Gastrocnemius medialis (tissue), 4 donors: ENCODE results near the gene INPP5D. TPM values are rescaled to one million over a fixed set of nuclear protein-coding genes. Genes with fewer than 3 reads are reported as not detected.
A peak's percentile ranks its signal among the peaks of the same experiment; 100 is the strongest.
"Not testable (repeated sequence)": the region's sequence is repeated elsewhere in the genome, so short reads cannot be mapped to it uniquely, and the experiment has no call there.

Source experiments
- ATAC-seq, 2 donors: fragments of 150-250 bp; one replicate each; pipeline ENCODE4 v1.9.1; 2016
- DNase-seq, 2 donors: peaks; one replicate each; pipeline ENCODE4 v3.0.0-alpha.2; 2019
- H3K27ac ChIP-seq, 4 donors: fragments of 200-600 bp; sonication (generic); 1 replicate in 1 of 4; 2 replicates in 3 of 4; pipeline ENCODE4 v1.5.1; 2016 to 2018; ENCODE audit warnings: mild to moderate bottlenecking in 2 of 4, moderate library complexity in 1 of 4
- H3K27me3 ChIP-seq, 3 donors: fragments of 200-600 bp; sonication (generic) in 2 of 3; 1 replicate in 1 of 3; 2 replicates in 2 of 3; pipeline versions ENCODE4 v1.5.1 to v1.6.0; 2016 to 2019; ENCODE audit warnings: mild to moderate bottlenecking in 1 of 3, moderate library complexity in 1 of 3
- H3K36me3 ChIP-seq, 2 donors: fragments of 200-600 bp; sonication (generic) in 1 of 2; one replicate each; pipeline ENCODE4 v1.5.1; 2017 to 2018
- H3K4me1 ChIP-seq, 2 donors: fragments of 200-600 bp; sonication (generic) in 1 of 2; one replicate each; pipeline ENCODE4 v1.5.1; 2016 to 2017; ENCODE audit warnings: mild to moderate bottlenecking in 2 of 2
- H3K4me3 ChIP-seq, 4 donors: fragments of 200-600 bp; sonication (generic) in 3 of 4; 1 replicate in 1 of 4; 2 replicates in 3 of 4; pipeline ENCODE4 v1.5.1; 2016 to 2019; ENCODE audit warnings: mild to moderate bottlenecking in 2 of 4
- H3K9me3 ChIP-seq, 3 donors: fragments of 200-600 bp; sonication (generic) in 2 of 3; 1 replicate in 1 of 3; 2 replicates in 2 of 3; pipeline ENCODE4 v1.5.1; 2016 to 2019
- CTCF ChIP-seq, 5 experiments: fragments of 450-650 bp in 3 of 5; fragments of 200-600 bp in 2 of 5; sonication (generic) in 2 of 5; IDR thresholded peaks in 4 of 5; conservative IDR thresholded peaks in 1 of 5; 1 replicate in 4 of 5; 2 replicates in 1 of 5; pipeline ENCODE4 v1.5.1; 2016 to 2019; ENCODE audit warnings: antibody characterized with exemption in 5 of 5, mild to moderate bottlenecking in 3 of 5, moderate library complexity in 3 of 5
- POLR2A ChIP-seq, 2 donors: fragments of 450-650 bp; IDR thresholded peaks; one replicate each; pipeline ENCODE4 v1.6.1; 2017; ENCODE audit warnings: antibody characterized with exemption in 2 of 2, mild to moderate bottlenecking in 2 of 2, moderate library complexity in 2 of 2
- in situ Hi-C, 4 donors: fragments of 200-750 bp; cut with MboI; loops; one replicate each; pipeline versions ENCODE4 v1.15.0 to v1.8.0; 2017; ENCODE audit warnings: low sequenced_read_pairs in 4 of 4
- intact Hi-C: fragments of 100-400 bp; cut with DNase I; formaldehyde crosslinking; loops from one replicate; pipeline ENCODE4 v1.15.1; 2023; ENCODE audit warnings: low total_unique reads
- total RNA-seq, 4 donors: library from RNA; depleted of rRNA; stranded (reverse); fragments of >200 nt; gene quantifications; one replicate each; pipeline versions ENCODE4 v1.1.0 to v1.2.3, GENCODE V29; 2016

The INPP5D gene
- total RNA-seq, 4 donors from 2014 or later: 1.7 to 18.7 (median 4.9) TPM

GRCh38 chr2:233048569-233049193 lies 11.5 kb upstream of the INPP5D start:
- in situ Hi-C loops (loop anchor here in 1 of 4 donors (25.0 kb wide), 1 partner anchor 436 kb away; no protein-coding TSS in a partner anchor), intact Hi-C loops (no loop called here)
- DNase-seq (no peak), ATAC-seq (no peak)
- Histone ChIP-seq H3K9me3 (no peaks in the 10 kb centered on the region), H3K27ac (no peak overlapping the region), H3K4me3 (no peak overlapping the region), H3K4me1 (peaks cover 0 to 4% of the 10 kb centered on the region in 2 donors), H3K27me3 (no peaks in the 10 kb centered on the region), H3K36me3 (no peaks in the 10 kb centered on the region)
- no peak for TF ChIP-seq CTCF (IDR thresholded peaks at IDR 0.05 in 4 of 5, conservative IDR thresholded peaks at IDR 0.05 in 1 of 5)

- DNase-seq (no peak), ATAC-seq (no peak)
- in situ Hi-C loops (loop anchor here in 1 of 4 donors (25.0 kb wide), 1 partner anchor 437 kb away; no protein-coding TSS in a partner anchor), intact Hi-C loops (no loop called here)
- no peaks in the 10 kb centered on the region for H3K27me3 ChIP-seq
- H3K27ac ChIP-seq: no peak overlapping the region
- H3K4me1 ChIP-seq: peaks cover 0 to 9% of the 10 kb centered on the region in 2 donors
- no peaks in the 10 kb centered on the region for H3K36me3 ChIP-seq
- TF ChIP-seq CTCF (IDR thresholded peaks at IDR 0.05 in 4 of 5, conservative IDR thresholded peaks at IDR 0.05 in 1 of 5): no peak
- H3K4me3 ChIP-seq: no peak overlapping the region
- H3K9me3 ChIP-seq: no peaks in the 10 kb centered on the region
These were observed 10.9 kb upstream of the INPP5D start for GRCh38 chr2:233049194-233049761.

DNA sequence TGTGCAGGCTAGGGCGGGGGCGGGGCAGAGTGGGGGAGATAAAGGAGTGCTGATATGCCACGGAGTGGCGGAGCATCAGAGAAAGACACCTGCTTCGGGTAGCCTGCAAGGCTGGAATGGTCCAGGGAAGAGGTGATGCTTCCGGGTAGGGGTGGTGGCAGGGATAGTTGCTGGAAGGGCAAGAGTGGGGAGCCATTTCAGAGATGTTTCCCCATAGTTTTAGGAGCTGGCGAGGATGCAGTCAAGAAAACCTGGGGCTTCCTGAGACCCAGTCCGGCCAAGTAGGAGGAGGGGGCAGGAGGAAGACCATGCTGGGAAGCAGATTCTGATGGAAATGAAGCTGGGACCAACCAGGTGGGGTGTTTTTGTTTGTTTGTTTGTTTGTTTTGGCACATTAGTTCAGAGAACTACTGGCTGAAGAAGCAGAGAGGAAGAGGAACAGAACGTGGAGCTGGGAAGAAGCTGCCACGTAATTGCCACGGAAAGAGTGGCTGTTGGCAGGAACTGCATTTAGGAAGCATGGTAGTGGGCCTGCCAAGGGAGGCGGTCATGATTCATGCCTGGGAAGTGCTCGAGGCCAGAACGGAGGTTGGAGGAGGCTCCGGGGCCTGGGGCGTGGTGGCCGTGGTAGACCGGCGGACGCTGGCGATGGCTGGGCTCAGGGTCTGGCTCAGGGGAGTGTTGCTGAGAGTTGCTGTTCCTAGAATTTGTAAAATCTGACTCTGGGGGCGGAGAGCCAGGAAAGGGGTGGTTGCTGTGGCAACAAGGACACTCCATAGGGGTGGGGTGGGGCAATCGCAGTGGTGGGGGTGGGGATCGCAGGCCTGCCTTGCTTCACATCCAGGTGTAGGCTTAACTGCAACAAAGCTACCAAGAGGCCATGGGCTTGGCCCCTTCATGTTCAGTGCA lies 8.6 kb upstream of the INPP5D start:
- H3K27ac ChIP-seq: peak overlapping the region in 3 of 4 donors; percentile 27 to 52 (median 42)
- TF ChIP-seq POLR2A (IDR thresholded peaks at IDR 0.05) (no peak), CTCF (IDR thresholded peaks at IDR 0.05 in 4 of 5, conservative IDR thresholded peaks at IDR 0.05 in 1 of 5) (no peak)
- H3K36me3 ChIP-seq: no peaks in the 10 kb centered on the region
- no peaks in the 10 kb centered on the region for H3K9me3 ChIP-seq
- in situ Hi-C loops (loop anchor here in 2 of 4 donors (25.0 kb wide), 1 partner anchor 439 kb away; no protein-coding TSS in a partner anchor), intact Hi-C loops (loop anchor here (10.0 kb wide), 1 partner anchor 287 kb away; no protein-coding TSS in a partner anchor)
- DNase-seq: no peak
- ATAC-seq: peak; percentile 40 to 56
- no peaks in the 10 kb centered on the region for H3K27me3 ChIP-seq
- H3K4me1 ChIP-seq: peaks cover 0 to 9% of the 10 kb centered on the region in 2 donors
- H3K4me3 ChIP-seq: no peak overlapping the region

DNA sequence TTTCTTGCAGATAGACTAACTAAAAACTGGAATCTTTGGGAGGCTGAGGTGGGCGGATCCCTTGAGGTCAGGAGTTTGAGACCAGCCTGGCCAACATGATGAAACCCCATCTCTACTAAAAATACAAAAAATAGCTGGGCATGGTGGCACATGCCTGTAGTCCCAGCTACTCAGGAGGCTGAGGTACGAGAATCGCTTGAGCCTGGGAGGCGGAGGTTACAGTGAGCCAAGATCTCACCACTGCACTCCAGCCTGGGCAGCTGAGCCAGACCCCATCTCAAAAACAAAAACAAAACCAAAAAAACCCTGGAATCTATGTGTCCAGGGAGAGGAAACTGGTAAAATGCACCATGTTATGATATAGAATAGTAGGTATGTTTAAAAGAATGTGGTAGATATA lies 7.6 kb upstream of the INPP5D start:
- not testable (repeated sequence) for H3K27me3 ChIP-seq, DNase-seq, H3K9me3 ChIP-seq, H3K36me3 ChIP-seq, H3K4me1 ChIP-seq, ATAC-seq, H3K4me3 ChIP-seq
- intact Hi-C loops: loop anchor here (10.0 kb wide), 1 partner anchor 288 kb away; no protein-coding TSS in a partner anchor
- H3K27ac ChIP-seq: peak overlapping the region in 2 of 4 donors; percentile 27 to 47
- in situ Hi-C loops: loop anchor here in 2 of 4 donors (25.0 kb wide), 1 partner anchor 440 kb away; no protein-coding TSS in a partner anchor
